Measurements from ENCODE around the gene MPZL1.
A peak's percentile ranks its signal among the peaks of the same experiment; 100 is the strongest.

Gene MPZL1

GRCh38 chr1:167693425-167694045, 28.2 kb upstream of the MPZL1 start:
- peaks cover 0 to 75% (median 34%) of the 10 kb centered on the region in 5 donors for H3K36me3 ChIP-seq (ENCODE audit: control insufficient read depth in 5 of 5, insufficient read depth in 5 of 5, low read length in 5 of 5)
- H3K9me3 ChIP-seq (ENCODE audit: control insufficient read depth in 5 of 5, low read length in 5 of 5): no peaks in the 10 kb centered on the region

GRCh38 chr1:167694691-167695090, 27.1 kb upstream of the MPZL1 start:
- Histone ChIP-seq H3K9me3 (ENCODE audit: control insufficient read depth in 5 of 5, low read length in 5 of 5) (no peaks in the 10 kb centered on the region), H3K27ac (ENCODE audit: low read depth, low read length) (no peak overlapping the region), H3K4me3 (ENCODE audit: low read depth in 1 of 5, low read length in 5 of 5) (no peak overlapping the region), H3K9ac (ENCODE audit: low read length in 5 of 5) (no peak overlapping the region), H3K36me3 (ENCODE audit: control insufficient read depth in 5 of 5, insufficient read depth in 5 of 5, low read length in 5 of 5) (peaks cover 0 to 79% (median 34%) of the 10 kb centered on the region in 5 donors), H3K27me3 (ENCODE audit: control insufficient read depth in 5 of 5, insufficient read depth in 4 of 5, low read length in 5 of 5) (no peaks in the 10 kb centered on the region), H3K4me1 (ENCODE audit: control insufficient read depth in 5 of 5, insufficient read depth in 5 of 5, low read length in 5 of 5) (peaks cover 2 to 18% (median 11%) of the 10 kb centered on the region in 5 donors)

More at GRCh38 chr1:167693425-167694045, 28.2 kb upstream of the MPZL1 start:
- Histone ChIP-seq H3K4me1 (ENCODE audit: control insufficient read depth in 5 of 5, insufficient read depth in 5 of 5, low read length in 5 of 5) (peaks cover 2 to 17% (median 11%) of the 10 kb centered on the region in 5 donors), H3K9ac (ENCODE audit: low read length in 5 of 5) (no peak overlapping the region), H3K4me3 (ENCODE audit: low read depth in 1 of 5, low read length in 5 of 5) (no peak overlapping the region), H3K27ac (ENCODE audit: low read depth, low read length) (no peak overlapping the region), H3K27me3 (ENCODE audit: control insufficient read depth in 5 of 5, insufficient read depth in 4 of 5, low read length in 5 of 5) (no peaks in the 10 kb centered on the region)

- H3K9me3 ChIP-seq (ENCODE audit: control insufficient read depth in 5 of 5, low read length in 5 of 5): no peaks in the 10 kb centered on the region
- H3K36me3 ChIP-seq (ENCODE audit: control insufficient read depth in 5 of 5, insufficient read depth in 5 of 5, low read length in 5 of 5): peaks cover 0 to 76% (median 32%) of the 10 kb centered on the region in 5 donors
- no peak overlapping the region for H3K27ac ChIP-seq (ENCODE audit: low read depth, low read length)
- no peak overlapping the region for H3K9ac ChIP-seq (ENCODE audit: low read length in 5 of 5)
- H3K4me1 ChIP-seq (ENCODE audit: control insufficient read depth in 5 of 5, insufficient read depth in 5 of 5, low read length in 5 of 5): peaks cover 2 to 18% (median 11%) of the 10 kb centered on the region in 5 donors
- H3K27me3 ChIP-seq (ENCODE audit: control insufficient read depth in 5 of 5, insufficient read depth in 4 of 5, low read length in 5 of 5): no peaks in the 10 kb centered on the region
- H3K4me3 ChIP-seq (ENCODE audit: low read depth in 1 of 5, low read length in 5 of 5): no peak overlapping the region
Measured at GRCh38 chr1:167695147-167695546, 26.6 kb upstream of the MPZL1 start.

- H3K4me1 ChIP-seq (ENCODE audit: control insufficient read depth in 5 of 5, insufficient read depth in 5 of 5, low read length in 5 of 5): peaks cover 2 to 18% (median 11%) of the 10 kb centered on the region in 5 donors
- no peak overlapping the region for H3K9ac ChIP-seq (ENCODE audit: low read length in 5 of 5)
- no peak overlapping the region for H3K27ac ChIP-seq (ENCODE audit: low read depth, low read length)
- no peak overlapping the region for H3K4me3 ChIP-seq (ENCODE audit: low read depth in 1 of 5, low read length in 5 of 5)
- H3K9me3 ChIP-seq (ENCODE audit: control insufficient read depth in 5 of 5, low read length in 5 of 5): no peaks in the 10 kb centered on the region
- no peaks in the 10 kb centered on the region for H3K27me3 ChIP-seq (ENCODE audit: control insufficient read depth in 5 of 5, insufficient read depth in 4 of 5, low read length in 5 of 5)
- peaks cover 0 to 74% (median 30%) of the 10 kb centered on the region in 5 donors for H3K36me3 ChIP-seq (ENCODE audit: control insufficient read depth in 5 of 5, insufficient read depth in 5 of 5, low read length in 5 of 5)
Measured at GRCh38 chr1:167695756-167696561, 25.8 kb upstream of the MPZL1 start.

GRCh38 chr1:167697667-167698141, 24.1 kb upstream of the MPZL1 start:
- Histone ChIP-seq H3K27me3 (ENCODE audit: control insufficient read depth in 5 of 5, insufficient read depth in 4 of 5, low read length in 5 of 5) (no peaks in the 10 kb centered on the region), H3K27ac (ENCODE audit: low read depth, low read length) (no peak overlapping the region), H3K4me3 (ENCODE audit: low read depth in 1 of 5, low read length in 5 of 5) (peak overlapping the region in 2 of 5 donors; percentile 3 to 20), H3K9me3 (ENCODE audit: control insufficient read depth in 5 of 5, low read length in 5 of 5) (no peaks in the 10 kb centered on the region), H3K36me3 (ENCODE audit: control insufficient read depth in 5 of 5, insufficient read depth in 5 of 5, low read length in 5 of 5) (peaks cover 0 to 61% (median 26%) of the 10 kb centered on the region in 5 donors), H3K9ac (ENCODE audit: low read length in 5 of 5) (peak overlapping the region in 1 of 5 donors; percentile 28), H3K4me1 (ENCODE audit: control insufficient read depth in 5 of 5, insufficient read depth in 5 of 5, low read length in 5 of 5) (peaks cover 2 to 18% (median 11%) of the 10 kb centered on the region in 5 donors)

- Histone ChIP-seq H3K27ac (ENCODE audit: low read depth, low read length) (no peak overlapping the region), H3K4me3 (ENCODE audit: low read depth in 1 of 5, low read length in 5 of 5) (no peak overlapping the region), H3K27me3 (ENCODE audit: control insufficient read depth in 5 of 5, insufficient read depth in 4 of 5, low read length in 5 of 5) (no peaks in the 10 kb centered on the region), H3K9ac (ENCODE audit: low read length in 5 of 5) (peak overlapping the region in 1 of 5 donors; percentile 28), H3K36me3 (ENCODE audit: control insufficient read depth in 5 of 5, insufficient read depth in 5 of 5, low read length in 5 of 5) (peaks cover 0 to 60% (median 26%) of the 10 kb centered on the region in 5 donors), H3K4me1 (ENCODE audit: control insufficient read depth in 5 of 5, insufficient read depth in 5 of 5, low read length in 5 of 5) (peaks cover 2 to 18% (median 11%) of the 10 kb centered on the region in 5 donors), H3K9me3 (ENCODE audit: control insufficient read depth in 5 of 5, low read length in 5 of 5) (no peaks in the 10 kb centered on the region)
Measured at GRCh38 chr1:167698313-167698712, 23.5 kb upstream of the MPZL1 start.

GRCh38 chr1:167701510-167701909, 20.3 kb upstream of the MPZL1 start:
- H3K9me3 ChIP-seq (ENCODE audit: control insufficient read depth in 5 of 5, low read length in 5 of 5): no peaks in the 10 kb centered on the region
- H3K4me1 ChIP-seq (ENCODE audit: control insufficient read depth in 5 of 5, insufficient read depth in 5 of 5, low read length in 5 of 5): peaks cover 2 to 18% (median 11%) of the 10 kb centered on the region in 5 donors
- no peak overlapping the region for H3K4me3 ChIP-seq (ENCODE audit: low read depth in 1 of 5, low read length in 5 of 5)
- no peak overlapping the region for H3K27ac ChIP-seq (ENCODE audit: low read depth, low read length)
- H3K9ac ChIP-seq (ENCODE audit: low read length in 5 of 5): no peak overlapping the region
- peaks cover 0 to 2% (median 0%) of the 10 kb centered on the region in 5 donors for H3K27me3 ChIP-seq (ENCODE audit: control insufficient read depth in 5 of 5, insufficient read depth in 4 of 5, low read length in 5 of 5)
- H3K36me3 ChIP-seq (ENCODE audit: control insufficient read depth in 5 of 5, insufficient read depth in 5 of 5, low read length in 5 of 5): peaks cover 0 to 56% (median 10%) of the 10 kb centered on the region in 5 donors

- no peak overlapping the region for H3K4me3 ChIP-seq (ENCODE audit: low read depth in 1 of 5, low read length in 5 of 5)
- H3K36me3 ChIP-seq (ENCODE audit: control insufficient read depth in 5 of 5, insufficient read depth in 5 of 5, low read length in 5 of 5): peaks cover 0 to 38% (median 10%) of the 10 kb centered on the region in 5 donors
- no peaks in the 10 kb centered on the region for H3K9me3 ChIP-seq (ENCODE audit: control insufficient read depth in 5 of 5, low read length in 5 of 5)
- H3K27me3 ChIP-seq (ENCODE audit: control insufficient read depth in 5 of 5, insufficient read depth in 4 of 5, low read length in 5 of 5): peaks cover 0 to 2% (median 0%) of the 10 kb centered on the region in 5 donors
- H3K4me1 ChIP-seq (ENCODE audit: control insufficient read depth in 5 of 5, insufficient read depth in 5 of 5, low read length in 5 of 5): peaks cover 0 to under 1% (median 0%) of the 10 kb centered on the region in 5 donors
- H3K27ac ChIP-seq (ENCODE audit: low read depth, low read length): no peak overlapping the region
- no peak overlapping the region for H3K9ac ChIP-seq (ENCODE audit: low read length in 5 of 5)
Measured at GRCh38 chr1:167703557-167703956, 18.2 kb upstream of the MPZL1 start.

GRCh38 chr1:167704715-167705114, 17.1 kb upstream of the MPZL1 start:
- Histone ChIP-seq H3K27ac (ENCODE audit: low read depth, low read length) (no peak overlapping the region), H3K9me3 (ENCODE audit: control insufficient read depth in 5 of 5, low read length in 5 of 5) (no peaks in the 10 kb centered on the region), H3K4me1 (ENCODE audit: control insufficient read depth in 5 of 5, insufficient read depth in 5 of 5, low read length in 5 of 5) (peaks cover 0 to 6% (median 0%) of the 10 kb centered on the region in 5 donors), H3K9ac (ENCODE audit: low read length in 5 of 5) (no peak overlapping the region), H3K4me3 (ENCODE audit: low read depth in 1 of 5, low read length in 5 of 5) (no peak overlapping the region), H3K27me3 (ENCODE audit: control insufficient read depth in 5 of 5, insufficient read depth in 4 of 5, low read length in 5 of 5) (peaks cover 0 to 2% (median 0%) of the 10 kb centered on the region in 5 donors), H3K36me3 (ENCODE audit: control insufficient read depth in 5 of 5, insufficient read depth in 5 of 5, low read length in 5 of 5) (peaks cover 0 to 32% (median 10%) of the 10 kb centered on the region in 5 donors)

- Histone ChIP-seq H3K36me3 (ENCODE audit: control insufficient read depth in 5 of 5, insufficient read depth in 5 of 5, low read length in 5 of 5) (peaks cover 0 to 30% (median 10%) of the 10 kb centered on the region in 5 donors), H3K9ac (ENCODE audit: low read length in 5 of 5) (no peak overlapping the region), H3K27ac (ENCODE audit: low read depth, low read length) (no peak overlapping the region), H3K4me1 (ENCODE audit: control insufficient read depth in 5 of 5, insufficient read depth in 5 of 5, low read length in 5 of 5) (peaks cover 0 to 6% (median 0%) of the 10 kb centered on the region in 5 donors), H3K4me3 (ENCODE audit: low read depth in 1 of 5, low read length in 5 of 5) (no peak overlapping the region), H3K27me3 (ENCODE audit: control insufficient read depth in 5 of 5, insufficient read depth in 4 of 5, low read length in 5 of 5) (peaks cover 0 to 2% (median 0%) of the 10 kb centered on the region in 5 donors), H3K9me3 (ENCODE audit: control insufficient read depth in 5 of 5, low read length in 5 of 5) (no peaks in the 10 kb centered on the region)
Measured at GRCh38 chr1:167705250-167705649, 16.5 kb upstream of the MPZL1 start.

Data from subcutaneous abdominal adipose tissue (tissue), 5 donors.